ENCODE results near the gene EYS. TPM values are rescaled to one million over a fixed set of nuclear protein-coding genes. Genes with fewer than 3 reads are reported as not detected.
A peak's percentile ranks its signal among the peaks of the same experiment; 100 is the strongest.
"Not testable (repeated sequence)": the region's sequence is repeated elsewhere in the genome, so short reads cannot be mapped to it uniquely, and the experiment has no call there.

EYS gene
- total RNA-seq, 1 experiment from 2014 or later: 0.13 TPM

GRCh38 chr6:64049736-64050135 is 1657.3 kb downstream of the EYS start:
- DNase-seq (ENCODE audit: low spot score): no peak

GRCh38 chr6:64046746-64047208 is 1660.2 kb downstream of the EYS start:
- no peak for DNase-seq (ENCODE audit: low spot score)

- no peak for DNase-seq (ENCODE audit: low spot score)
These were observed 1665.7 kb downstream of the EYS start for GRCh38 chr6:64041373-64041772.

- DNase-seq (ENCODE audit: low spot score): no peak
These were observed 1666.9 kb downstream of the EYS start for GRCh38 chr6:64040113-64040512.

- no peak for DNase-seq (ENCODE audit: low spot score)
These were observed 1669.6 kb downstream of the EYS start for GRCh38 chr6:64037427-64037826.

- peak; percentile 78 for DNase-seq (ENCODE audit: low spot score)
These were observed 1671.9 kb downstream of the EYS start for GRCh38 chr6:64034910-64035655.

GRCh38 chr6:64034291-64034690 is 1672.7 kb downstream of the EYS start:
- DNase-seq (ENCODE audit: low spot score): no peak

GRCh38 chr6:64030950-64031618 is 1675.9 kb downstream of the EYS start:
- not testable (repeated sequence) for DNase-seq (ENCODE audit: low spot score)

GRCh38 chr6:64023693-64024092 is 1683.3 kb downstream of the EYS start:
- DNase-seq (ENCODE audit: low spot score): no peak

- DNase-seq (ENCODE audit: low spot score): no peak
These were observed 1692.4 kb downstream of the EYS start for GRCh38 chr6:64014595-64014994.

- no peak for DNase-seq (ENCODE audit: low spot score)
These were observed 1694.0 kb downstream of the EYS start for GRCh38 chr6:64013011-64013410.

- DNase-seq (ENCODE audit: low spot score): peak; percentile 84
These were observed 1694.5 kb downstream of the EYS start for GRCh38 chr6:64012351-64013001.

- DNase-seq (ENCODE audit: low spot score): no peak
These were observed 1696.4 kb downstream of the EYS start for GRCh38 chr6:64010666-64011065.

- no peak for DNase-seq (ENCODE audit: low spot score)
These were observed 1697.0 kb downstream of the EYS start for GRCh38 chr6:64010010-64010409.

GRCh38 chr6:64006246-64006645 is 1700.8 kb downstream of the EYS start:
- no peak for DNase-seq (ENCODE audit: low spot score)

GRCh38 chr6:64000818-64001491 is 1706.1 kb downstream of the EYS start:
- DNase-seq (ENCODE audit: low spot score): no peak

GRCh38 chr6:63999613-64000012 is 1707.4 kb downstream of the EYS start:
- DNase-seq (ENCODE audit: low spot score): no peak

GRCh38 chr6:63998991-63999390 is 1708.0 kb downstream of the EYS start:
- DNase-seq (ENCODE audit: low spot score): no peak

GRCh38 chr6:63997734-63998133 is 1709.3 kb downstream of the EYS start:
- no peak for DNase-seq (ENCODE audit: low spot score)

GRCh38 chr6:63997221-63997620 is 1709.8 kb downstream of the EYS start:
- DNase-seq (ENCODE audit: low spot score): no peak

GRCh38 chr6:63985223-63985622 is 1721.8 kb downstream of the EYS start:
- DNase-seq (ENCODE audit: low spot score): no peak

- no peak for DNase-seq (ENCODE audit: low spot score)
These were observed 1731.3 kb downstream of the EYS start for GRCh38 chr6:63975699-63976098.

Measured in HT-29 (cell line).